ENCODE measurements around the gene CDS2. TPM values are rescaled to one million over a fixed set of nuclear protein-coding genes. Genes with fewer than 3 reads are reported as not detected.

The CDS2 gene
- total and polyA plus RNA-seq, 2 of the 13 experiments (the other 11 are each of a cell fraction or from before 2014, with no cell fraction given) = 81.3 to 153 TPM

DNA sequence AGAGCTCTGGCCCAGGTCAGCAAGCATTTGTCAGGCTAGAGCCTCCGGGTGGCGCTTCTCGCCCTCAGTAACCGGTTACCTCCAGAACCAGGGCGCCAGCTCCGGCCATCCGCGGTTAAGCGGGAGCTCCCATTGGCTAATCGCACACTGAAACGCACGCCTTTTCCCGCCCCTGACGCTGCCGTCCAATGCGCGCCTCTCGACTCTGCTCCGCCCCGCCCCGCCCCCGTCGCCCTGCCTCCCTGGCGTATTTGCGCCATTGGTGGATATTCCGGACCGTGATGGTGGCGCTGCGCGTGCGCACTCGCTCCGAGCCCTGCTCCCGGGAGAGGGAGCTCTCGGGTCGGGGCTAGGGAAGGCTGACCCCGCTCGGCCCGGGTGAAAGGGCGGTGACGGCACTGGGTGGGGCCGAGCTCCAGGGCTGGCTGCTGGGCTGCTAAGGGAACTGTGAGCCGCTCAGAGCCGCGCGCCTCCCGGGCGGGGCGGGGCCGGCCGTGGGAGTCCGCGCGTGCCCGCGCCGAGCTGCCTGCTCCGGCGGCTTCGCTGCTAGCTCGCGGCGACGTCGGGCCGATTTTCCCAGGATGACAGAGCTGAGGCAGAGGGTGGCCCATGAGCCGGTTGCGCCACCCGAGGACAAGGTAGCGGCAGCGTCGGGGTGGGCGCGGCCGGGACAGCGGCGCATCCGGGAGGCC, at the start of gene CDS2 (continued):
- TF ChIP-seq, protein P1, sequence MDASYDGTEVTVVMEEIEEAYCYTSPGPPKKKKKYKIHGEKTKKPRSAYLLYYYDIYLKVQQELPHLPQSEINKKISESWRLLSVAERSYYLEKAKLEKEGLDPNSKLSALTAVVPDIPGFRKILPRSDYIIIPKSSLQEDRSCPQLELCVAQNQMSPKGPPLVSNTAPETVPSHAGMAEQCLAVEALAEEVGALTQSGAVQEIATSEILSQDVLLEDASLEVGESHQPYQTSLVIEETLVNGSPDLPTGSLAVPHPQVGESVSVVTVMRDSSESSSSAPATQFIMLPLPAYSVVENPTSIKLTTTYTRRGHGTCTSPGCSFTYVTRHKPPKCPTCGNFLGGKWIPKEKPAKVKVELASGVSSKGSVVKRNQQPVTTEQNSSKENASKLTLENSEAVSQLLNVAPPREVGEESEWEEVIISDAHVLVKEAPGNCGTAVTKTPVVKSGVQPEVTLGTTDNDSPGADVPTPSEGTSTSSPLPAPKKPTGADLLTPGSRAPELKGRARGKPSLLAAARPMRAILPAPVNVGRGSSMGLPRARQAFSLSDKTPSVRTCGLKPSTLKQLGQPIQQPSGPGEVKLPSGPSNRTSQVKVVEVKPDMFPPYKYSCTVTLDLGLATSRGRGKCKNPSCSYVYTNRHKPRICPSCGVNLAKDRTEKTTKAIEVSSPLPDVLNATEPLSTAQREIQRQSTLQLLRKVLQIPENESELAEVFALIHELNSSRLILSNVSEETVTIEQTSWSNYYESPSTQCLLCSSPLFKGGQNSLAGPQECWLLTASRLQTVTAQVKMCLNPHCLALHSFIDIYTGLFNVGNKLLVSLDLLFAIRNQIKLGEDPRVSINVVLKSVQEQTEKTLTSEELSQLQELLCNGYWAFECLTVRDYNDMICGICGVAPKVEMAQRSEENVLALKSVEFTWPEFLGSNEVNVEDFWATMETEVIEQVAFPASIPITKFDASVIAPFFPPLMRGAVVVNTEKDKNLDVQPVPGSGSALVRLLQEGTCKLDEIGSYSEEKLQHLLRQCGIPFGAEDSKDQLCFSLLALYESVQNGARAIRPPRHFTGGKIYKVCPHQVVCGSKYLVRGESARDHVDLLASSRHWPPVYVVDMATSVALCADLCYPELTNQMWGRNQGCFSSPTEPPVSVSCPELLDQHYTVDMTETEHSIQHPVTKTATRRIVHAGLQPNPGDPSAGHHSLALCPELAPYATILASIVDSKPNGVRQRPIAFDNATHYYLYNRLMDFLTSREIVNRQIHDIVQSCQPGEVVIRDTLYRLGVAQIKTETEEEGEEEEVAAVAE (CRISPR knock-in tag; IDR thresholded peaks at IDR 0.05; ENCODE audit: borderline replicate concordance) = peak; percentile 84; the same call in 1 of the 2 replicates
- TF ChIP-seq ZNF296 (CRISPR knock-in tag; conservative IDR thresholded peaks at IDR 0.05) = no peak; the same call in 1 of the 2 replicates
- TF ChIP-seq U2AF1 (optimal IDR thresholded peaks at IDR 0.05; ENCODE audit: low read depth, low read length) = no peak
- no peak for TF ChIP-seq ZNF44 (CRISPR knock-in tag; IDR thresholded peaks at IDR 0.05)
- no peak for TF ChIP-seq HNRNPH1 (optimal IDR thresholded peaks at IDR 0.05; ENCODE audit: low read depth, low read length)
- TF ChIP-seq, protein P2, sequence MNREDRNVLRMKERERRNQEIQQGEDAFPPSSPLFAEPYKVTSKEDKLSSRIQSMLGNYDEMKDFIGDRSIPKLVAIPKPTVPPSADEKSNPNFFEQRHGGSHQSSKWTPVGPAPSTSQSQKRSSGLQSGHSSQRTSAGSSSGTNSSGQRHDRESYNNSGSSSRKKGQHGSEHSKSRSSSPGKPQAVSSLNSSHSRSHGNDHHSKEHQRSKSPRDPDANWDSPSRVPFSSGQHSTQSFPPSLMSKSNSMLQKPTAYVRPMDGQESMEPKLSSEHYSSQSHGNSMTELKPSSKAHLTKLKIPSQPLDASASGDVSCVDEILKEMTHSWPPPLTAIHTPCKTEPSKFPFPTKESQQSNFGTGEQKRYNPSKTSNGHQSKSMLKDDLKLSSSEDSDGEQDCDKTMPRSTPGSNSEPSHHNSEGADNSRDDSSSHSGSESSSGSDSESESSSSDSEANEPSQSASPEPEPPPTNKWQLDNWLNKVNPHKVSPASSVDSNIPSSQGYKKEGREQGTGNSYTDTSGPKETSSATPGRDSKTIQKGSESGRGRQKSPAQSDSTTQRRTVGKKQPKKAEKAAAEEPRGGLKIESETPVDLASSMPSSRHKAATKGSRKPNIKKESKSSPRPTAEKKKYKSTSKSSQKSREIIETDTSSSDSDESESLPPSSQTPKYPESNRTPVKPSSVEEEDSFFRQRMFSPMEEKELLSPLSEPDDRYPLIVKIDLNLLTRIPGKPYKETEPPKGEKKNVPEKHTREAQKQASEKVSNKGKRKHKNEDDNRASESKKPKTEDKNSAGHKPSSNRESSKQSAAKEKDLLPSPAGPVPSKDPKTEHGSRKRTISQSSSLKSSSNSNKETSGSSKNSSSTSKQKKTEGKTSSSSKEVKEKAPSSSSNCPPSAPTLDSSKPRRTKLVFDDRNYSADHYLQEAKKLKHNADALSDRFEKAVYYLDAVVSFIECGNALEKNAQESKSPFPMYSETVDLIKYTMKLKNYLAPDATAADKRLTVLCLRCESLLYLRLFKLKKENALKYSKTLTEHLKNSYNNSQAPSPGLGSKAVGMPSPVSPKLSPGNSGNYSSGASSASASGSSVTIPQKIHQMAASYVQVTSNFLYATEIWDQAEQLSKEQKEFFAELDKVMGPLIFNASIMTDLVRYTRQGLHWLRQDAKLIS (CRISPR knock-in tag; IDR thresholded peaks at IDR 0.05) = no peak
- TF ChIP-seq ZNF543 (CRISPR knock-in tag; IDR thresholded peaks at IDR 0.05) = 0 out of 2 replicates have a peak, but pooled peaks have one; percentile 24
- TF ChIP-seq FOXA3 (CRISPR knock-in tag; IDR thresholded peaks at IDR 0.05) = peak; percentile 76
- TF ChIP-seq, protein P3, sequence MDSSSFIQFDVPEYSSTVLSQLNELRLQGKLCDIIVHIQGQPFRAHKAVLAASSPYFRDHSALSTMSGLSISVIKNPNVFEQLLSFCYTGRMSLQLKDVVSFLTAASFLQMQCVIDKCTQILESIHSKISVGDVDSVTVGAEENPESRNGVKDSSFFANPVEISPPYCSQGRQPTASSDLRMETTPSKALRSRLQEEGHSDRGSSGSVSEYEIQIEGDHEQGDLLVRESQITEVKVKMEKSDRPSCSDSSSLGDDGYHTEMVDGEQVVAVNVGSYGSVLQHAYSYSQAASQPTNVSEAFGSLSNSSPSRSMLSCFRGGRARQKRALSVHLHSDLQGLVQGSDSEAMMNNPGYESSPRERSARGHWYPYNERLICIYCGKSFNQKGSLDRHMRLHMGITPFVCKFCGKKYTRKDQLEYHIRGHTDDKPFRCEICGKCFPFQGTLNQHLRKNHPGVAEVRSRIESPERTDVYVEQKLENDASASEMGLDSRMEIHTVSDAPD (CRISPR knock-in tag; IDR thresholded peaks at IDR 0.05) = peak; percentile 90
- TF ChIP-seq SCMH1 (CRISPR knock-in tag; IDR thresholded peaks at IDR 0.05; ENCODE audit: borderline replicate concordance) = no peak
- peak; percentile 98 for TF ChIP-seq HNRNPLL (IDR thresholded peaks at IDR 0.05; ENCODE audit: low read depth, low read length, poor library complexity, severe bottlenecking)
- TF ChIP-seq XBP1 (CRISPR knock-in tag; IDR thresholded peaks at IDR 0.05) = no peak
- no peak for TF ChIP-seq RBM22 (optimal IDR thresholded peaks at IDR 0.05; ENCODE audit: low read length)
- TF ChIP-seq SMAD1 (CRISPR knock-in tag; IDR thresholded peaks at IDR 0.05; ENCODE audit: borderline replicate concordance, low read depth) = peak; percentile 86; the same call in 1 of the 2 replicates
- peak; percentile 93 for TF ChIP-seq ASH2L (IDR thresholded peaks at IDR 0.05; ENCODE audit: insufficient read length, low read depth, low read length)
- TF ChIP-seq ATM (IDR thresholded peaks at IDR 0.05; ENCODE audit: borderline replicate concordance) = no peak
- TF ChIP-seq ZNF24 (IDR thresholded peaks at IDR 0.05) = 0 out of 2 replicates have a peak, but pooled peaks have one; percentile 59
- peak; percentile 97 for TF ChIP-seq NR2C2 (CRISPR knock-in tag; IDR thresholded peaks at IDR 0.05; ENCODE audit: borderline replicate concordance)
- 0 out of 2 replicates have a peak, but pooled peaks have one; percentile 31 for TF ChIP-seq KLF13 (CRISPR knock-in tag; IDR thresholded peaks at IDR 0.05)

Data from HepG2 (cell line).